ENCODE results near the gene RNGTT.

DNA sequence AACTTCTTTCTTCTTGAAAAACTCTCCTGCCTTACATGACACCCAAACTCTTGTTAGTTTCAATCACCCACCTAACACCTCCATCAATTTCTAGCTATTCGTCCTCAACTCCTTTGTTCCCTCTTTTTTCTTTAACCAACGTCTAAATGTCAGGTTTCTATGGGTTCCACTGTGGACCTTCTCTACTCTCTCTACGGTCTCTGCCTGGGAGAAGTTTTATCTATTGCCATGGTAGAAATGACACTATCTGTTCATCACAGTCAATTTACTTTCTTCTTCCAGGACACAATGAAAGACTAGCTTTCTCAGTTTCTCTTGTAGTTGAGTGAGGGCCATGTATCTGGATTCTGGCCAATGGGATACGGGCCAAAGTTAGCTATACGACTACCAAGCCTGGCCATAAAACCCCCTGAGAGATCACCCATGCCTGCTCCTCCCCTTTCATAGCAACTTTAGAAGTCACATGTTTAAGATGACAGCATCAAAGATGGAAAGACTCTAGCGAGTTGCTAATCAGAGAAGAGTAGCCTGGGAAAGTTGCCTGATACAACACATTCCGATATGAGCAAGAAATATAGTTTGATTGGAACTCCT, 17.9 kb downstream of the RNGTT start:
- TF ChIP-seq POLR2AphosphoS5 (IDR thresholded peaks at IDR 0.05; ENCODE audit: low read depth, low read length) (no peak), POLR2A (IDR thresholded peaks at IDR 0.05; ENCODE audit: low read depth, low read length) (no peak), TAF1 (IDR thresholded peaks at IDR 0.05; ENCODE audit: borderline replicate concordance, low read depth, low read length) (no peak)
